ENCODE results near the gene MLPH.

The MLPH gene

DNA sequence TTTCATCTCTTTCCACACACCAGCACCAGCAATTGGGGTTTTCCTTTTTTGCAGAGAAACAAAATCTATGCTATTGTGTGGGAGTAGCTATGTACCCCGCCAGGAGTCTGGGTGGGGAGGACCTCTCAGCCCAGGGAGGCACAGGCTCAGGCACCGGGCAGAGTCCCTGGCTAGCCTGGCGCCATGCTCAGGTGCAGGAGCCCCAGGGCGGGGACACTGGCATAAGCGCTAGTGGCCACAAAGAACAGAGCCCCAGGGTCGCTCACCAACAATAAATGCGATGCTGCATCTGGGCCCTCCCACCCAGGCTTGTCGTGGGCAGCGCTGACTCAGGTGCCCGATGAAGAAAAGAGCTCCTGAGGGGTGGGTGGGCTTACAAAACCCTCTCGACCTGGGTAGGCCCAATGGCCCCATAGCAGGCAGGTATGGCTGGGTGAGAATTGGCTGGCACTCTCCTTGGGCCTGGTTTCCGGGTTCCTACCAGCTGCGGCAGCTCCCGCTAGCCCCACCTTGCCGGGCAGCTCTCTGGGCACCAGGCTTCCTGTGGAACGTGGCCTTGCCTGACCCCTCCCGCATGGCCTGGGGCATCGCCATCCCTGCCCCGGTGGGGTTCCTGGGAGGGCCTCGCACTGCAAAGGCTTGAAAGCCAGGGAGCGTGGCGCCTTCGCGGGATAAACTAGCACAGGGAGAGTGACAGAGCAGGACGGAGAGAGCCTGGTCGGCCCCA lies 41.3 kb upstream of the MLPH start:
- Histone ChIP-seq H3K9ac (ENCODE audit: low read length) (no peak overlapping the region), H3K4me3 (ENCODE audit: insufficient read depth, low read length, poor library complexity, severe bottlenecking) (no peak overlapping the region), H3K36me3 (ENCODE audit: low read length) (no peaks in the 10 kb centered on the region), H3K27me3 (ENCODE audit: low read length) (no peaks in the 10 kb centered on the region), H3F3A (ENCODE audit: insufficient read depth) (no peaks in the 10 kb centered on the region), H3K9me2 (replicated peaks; ENCODE audit: insufficient read depth, low read length) (no peaks in the 10 kb centered on the region), H3K27ac (ENCODE audit: low read depth, low read length) (no peak overlapping the region), H3K9me3 (ENCODE audit: insufficient read depth, low read length) (no peaks in the 10 kb centered on the region), H4K20me1 (ENCODE audit: low read depth, low read length) (no peaks in the 10 kb centered on the region), H3K4me2 (ENCODE audit: low read depth, low read length, poor library complexity, severe bottlenecking) (no peak overlapping the region), H3K79me2 (ENCODE audit: insufficient read depth, low read length) (no peaks in the 10 kb centered on the region), H2AFZ (ENCODE audit: low read depth, low read length, severe bottlenecking) (no peak overlapping the region)
- no peak for TF ChIP-seq EZH2phosphoT487 (conservative IDR thresholded peaks at IDR 0.05; ENCODE audit: low read length)
- TF ChIP-seq, protein P1, sequence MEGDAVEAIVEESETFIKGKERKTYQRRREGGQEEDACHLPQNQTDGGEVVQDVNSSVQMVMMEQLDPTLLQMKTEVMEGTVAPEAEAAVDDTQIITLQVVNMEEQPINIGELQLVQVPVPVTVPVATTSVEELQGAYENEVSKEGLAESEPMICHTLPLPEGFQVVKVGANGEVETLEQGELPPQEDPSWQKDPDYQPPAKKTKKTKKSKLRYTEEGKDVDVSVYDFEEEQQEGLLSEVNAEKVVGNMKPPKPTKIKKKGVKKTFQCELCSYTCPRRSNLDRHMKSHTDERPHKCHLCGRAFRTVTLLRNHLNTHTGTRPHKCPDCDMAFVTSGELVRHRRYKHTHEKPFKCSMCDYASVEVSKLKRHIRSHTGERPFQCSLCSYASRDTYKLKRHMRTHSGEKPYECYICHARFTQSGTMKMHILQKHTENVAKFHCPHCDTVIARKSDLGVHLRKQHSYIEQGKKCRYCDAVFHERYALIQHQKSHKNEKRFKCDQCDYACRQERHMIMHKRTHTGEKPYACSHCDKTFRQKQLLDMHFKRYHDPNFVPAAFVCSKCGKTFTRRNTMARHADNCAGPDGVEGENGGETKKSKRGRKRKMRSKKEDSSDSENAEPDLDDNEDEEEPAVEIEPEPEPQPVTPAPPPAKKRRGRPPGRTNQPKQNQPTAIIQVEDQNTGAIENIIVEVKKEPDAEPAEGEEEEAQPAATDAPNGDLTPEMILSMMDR (IDR thresholded peaks at IDR 0.05; ENCODE audit: insufficient read depth, low read length, poor library complexity, severe bottlenecking), result no peak

GRCh38 chr2:237446338-237446665 lies 40.7 kb upstream of the MLPH start:
- H3F3A ChIP-seq (ENCODE audit: insufficient read depth), result no peaks in the 10 kb centered on the region
- TF ChIP-seq EZH2phosphoT487 (conservative IDR thresholded peaks at IDR 0.05; ENCODE audit: low read length), result no peak
- TF ChIP-seq, protein P1 (IDR thresholded peaks at IDR 0.05; ENCODE audit: insufficient read depth, low read length, poor library complexity, severe bottlenecking), result no peak
- no peaks in the 10 kb centered on the region for H3K9me3 ChIP-seq (ENCODE audit: insufficient read depth, low read length)
- no peak overlapping the region for H3K4me2 ChIP-seq (ENCODE audit: low read depth, low read length, poor library complexity, severe bottlenecking)
- H2AFZ ChIP-seq (ENCODE audit: low read depth, low read length, severe bottlenecking), result no peak overlapping the region
- no peak overlapping the region for H3K9ac ChIP-seq (ENCODE audit: low read length)
- no peaks in the 10 kb centered on the region for H3K9me2 ChIP-seq (replicated peaks; ENCODE audit: insufficient read depth, low read length)
- H3K4me3 ChIP-seq (ENCODE audit: insufficient read depth, low read length, poor library complexity, severe bottlenecking), result no peak overlapping the region
- H4K20me1 ChIP-seq (ENCODE audit: low read depth, low read length), result no peaks in the 10 kb centered on the region
- no peak overlapping the region for H3K27ac ChIP-seq (ENCODE audit: low read depth, low read length)
- H3K27me3 ChIP-seq (ENCODE audit: low read length), result no peaks in the 10 kb centered on the region
- H3K36me3 ChIP-seq (ENCODE audit: low read length), result no peaks in the 10 kb centered on the region
- no peaks in the 10 kb centered on the region for H3K79me2 ChIP-seq (ENCODE audit: insufficient read depth, low read length)

DNA sequence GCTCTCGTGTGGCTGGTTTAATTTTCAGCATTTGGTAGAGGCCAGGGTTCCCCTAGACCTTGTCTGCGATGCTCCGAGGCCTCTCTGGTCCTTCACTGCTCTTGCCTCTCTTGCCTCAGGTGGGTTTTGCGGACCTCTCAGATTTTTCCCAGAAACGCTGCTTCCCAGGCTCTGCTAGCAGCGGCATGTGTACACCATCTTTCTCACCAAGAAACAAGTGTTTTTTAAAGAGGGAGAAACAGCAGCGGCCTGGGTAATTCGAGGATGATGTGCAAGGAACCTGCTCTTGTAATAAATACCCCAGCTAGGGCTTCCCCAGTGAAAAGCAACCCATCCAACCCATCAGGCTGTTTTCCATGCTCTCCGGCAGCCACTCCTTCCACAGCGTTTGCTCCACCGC lies 39.6 kb upstream of the MLPH start:
- Histone ChIP-seq H3K79me2 (ENCODE audit: insufficient read depth, low read length) (no peaks in the 10 kb centered on the region), H3K27me3 (ENCODE audit: low read length) (no peaks in the 10 kb centered on the region), H2AFZ (ENCODE audit: low read depth, low read length, severe bottlenecking) (no peak overlapping the region), H3K9me3 (ENCODE audit: insufficient read depth, low read length) (no peaks in the 10 kb centered on the region), H3K27ac (ENCODE audit: low read depth, low read length) (no peak overlapping the region), H3K4me3 (ENCODE audit: insufficient read depth, low read length, poor library complexity, severe bottlenecking) (no peak overlapping the region), H3K9ac (ENCODE audit: low read length) (no peak overlapping the region), H3K9me2 (replicated peaks; ENCODE audit: insufficient read depth, low read length) (no peaks in the 10 kb centered on the region), H3F3A (ENCODE audit: insufficient read depth) (no peaks in the 10 kb centered on the region), H4K20me1 (ENCODE audit: low read depth, low read length) (no peaks in the 10 kb centered on the region), H3K4me2 (ENCODE audit: low read depth, low read length, poor library complexity, severe bottlenecking) (no peak overlapping the region), H3K36me3 (ENCODE audit: low read length) (no peaks in the 10 kb centered on the region)
- no peak for TF ChIP-seq EZH2phosphoT487 (conservative IDR thresholded peaks at IDR 0.05; ENCODE audit: low read length)
- TF ChIP-seq, protein P1 (IDR thresholded peaks at IDR 0.05; ENCODE audit: insufficient read depth, low read length, poor library complexity, severe bottlenecking), result no peak
